Glutamatergic neuron (in vitro differentiated cells): Measurements from ENCODE around the gene RGR. TPM values are rescaled to one million over a fixed set of nuclear protein-coding genes. Genes with fewer than 3 reads are reported as not detected.

Source experiments
- DNase-seq: peaks from one replicate; pipeline ENCODE4 v3.0.0; 2022
- H3K27ac Mint-ChIP-seq: one replicate; pipeline ENCODE4 v1.8.0; 2020; ENCODE audit warnings: mild to moderate bottlenecking, mixed read lengths, inconsistent platforms; ENCODE audit not compliant: unreplicated experiment
- H3K27me3 Mint-ChIP-seq: one replicate; pipeline ENCODE4 v1.8.0; 2020; ENCODE audit warnings: mild to moderate bottlenecking, moderate library complexity, mixed read lengths, inconsistent platforms; ENCODE audit not compliant: unreplicated experiment
- H3K36me3 Mint-ChIP-seq: one replicate; pipeline ENCODE4 v1.8.0; 2020; ENCODE audit warnings: mild to moderate bottlenecking, mixed read lengths, inconsistent platforms; ENCODE audit not compliant: unreplicated experiment
- H3K4me1 Mint-ChIP-seq: one replicate; pipeline ENCODE4 v1.8.0; 2020; ENCODE audit warnings: mild to moderate bottlenecking, low read depth, mixed read lengths, inconsistent platforms; ENCODE audit not compliant: unreplicated experiment
- H3K4me3 Mint-ChIP-seq: one replicate; pipeline ENCODE4 v1.8.0; 2020; ENCODE audit warnings: mild to moderate bottlenecking, mixed read lengths, inconsistent platforms; ENCODE audit not compliant: unreplicated experiment
- H3K9me3 Mint-ChIP-seq: one replicate; pipeline ENCODE4 v1.8.0; 2020; ENCODE audit warnings: mild to moderate bottlenecking, moderate library complexity, mixed read lengths, inconsistent platforms; ENCODE audit not compliant: unreplicated experiment
- total RNA-seq: library from RNA; stranded (reverse); fragmentation: NEBNext Ultra II Directional; extraction: Animal tissue kit (Norgen Biotek cat#: 25700); gene quantifications from one replicate; pipeline ENCODE4 v1.2.1, GENCODE V29; 2021; ENCODE audit not compliant: unreplicated experiment
- TF ChIP-seq, protein P1 (sequence below): fragments of 200-600 bp; sonication (generic); IDR thresholded peaks from one replicate; pipeline ENCODE4 v1.5.0; 2021; ENCODE audit not compliant: partially characterized antibody, unreplicated experiment

Gene RGR
- total RNA-seq, 1 donor from 2014 or later: not detected

DNA sequence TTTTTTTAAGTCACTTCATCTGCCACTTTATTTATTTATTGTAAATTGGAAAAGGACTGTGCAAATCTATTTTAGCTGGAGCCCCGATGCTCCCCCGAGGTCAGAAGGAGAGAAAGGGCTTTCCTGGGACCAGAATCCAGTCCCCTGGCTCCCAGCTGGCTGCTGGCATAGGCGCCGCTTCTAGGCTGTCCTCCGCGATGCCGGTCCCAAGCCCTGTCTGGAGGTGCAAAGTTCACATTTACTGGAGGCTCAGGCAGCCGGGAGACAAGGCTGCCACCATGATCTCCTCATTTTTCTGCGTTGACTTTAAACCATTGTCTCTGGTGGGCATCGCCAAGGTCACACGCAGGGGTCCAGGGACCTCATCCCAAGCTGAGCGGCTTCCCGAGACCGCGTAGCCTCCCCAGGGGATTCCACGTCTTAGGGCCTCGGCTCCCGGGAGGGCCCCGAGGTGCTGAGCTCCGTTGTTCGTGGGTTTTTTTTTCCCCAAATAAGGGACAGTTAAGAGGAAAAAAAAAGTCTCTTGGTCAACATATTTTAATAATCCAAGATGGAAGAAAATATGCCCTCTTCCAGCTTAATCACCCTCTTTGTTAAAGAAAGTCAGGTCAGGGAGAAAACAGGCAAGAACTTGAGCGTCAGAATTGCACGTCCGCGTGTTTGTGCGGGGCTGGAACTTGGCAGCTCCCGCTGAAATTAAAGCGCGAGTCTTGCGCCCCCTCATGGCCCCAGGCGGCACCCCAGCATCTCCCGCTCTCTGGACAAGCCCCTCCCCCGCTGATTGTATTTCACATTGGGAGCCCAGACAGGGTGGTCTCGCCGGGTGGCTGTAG is 11.9 kb downstream of the RGR start:
- H3K27me3 Mint-ChIP-seq: peaks cover 6% of the 10 kb centered on the region
- peaks cover 4% of the 10 kb centered on the region for H3K4me1 Mint-ChIP-seq
- TF ChIP-seq, protein P1, sequence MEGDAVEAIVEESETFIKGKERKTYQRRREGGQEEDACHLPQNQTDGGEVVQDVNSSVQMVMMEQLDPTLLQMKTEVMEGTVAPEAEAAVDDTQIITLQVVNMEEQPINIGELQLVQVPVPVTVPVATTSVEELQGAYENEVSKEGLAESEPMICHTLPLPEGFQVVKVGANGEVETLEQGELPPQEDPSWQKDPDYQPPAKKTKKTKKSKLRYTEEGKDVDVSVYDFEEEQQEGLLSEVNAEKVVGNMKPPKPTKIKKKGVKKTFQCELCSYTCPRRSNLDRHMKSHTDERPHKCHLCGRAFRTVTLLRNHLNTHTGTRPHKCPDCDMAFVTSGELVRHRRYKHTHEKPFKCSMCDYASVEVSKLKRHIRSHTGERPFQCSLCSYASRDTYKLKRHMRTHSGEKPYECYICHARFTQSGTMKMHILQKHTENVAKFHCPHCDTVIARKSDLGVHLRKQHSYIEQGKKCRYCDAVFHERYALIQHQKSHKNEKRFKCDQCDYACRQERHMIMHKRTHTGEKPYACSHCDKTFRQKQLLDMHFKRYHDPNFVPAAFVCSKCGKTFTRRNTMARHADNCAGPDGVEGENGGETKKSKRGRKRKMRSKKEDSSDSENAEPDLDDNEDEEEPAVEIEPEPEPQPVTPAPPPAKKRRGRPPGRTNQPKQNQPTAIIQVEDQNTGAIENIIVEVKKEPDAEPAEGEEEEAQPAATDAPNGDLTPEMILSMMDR: peak; percentile 73
- H3K36me3 Mint-ChIP-seq: no peaks in the 10 kb centered on the region
- peaks cover 3% of the 10 kb centered on the region for H3K9me3 Mint-ChIP-seq
- no peak overlapping the region for H3K27ac Mint-ChIP-seq
- peak; percentile 76 for DNase-seq
- no peak overlapping the region for H3K4me3 Mint-ChIP-seq

GRCh38 chr10:84257343-84258020 is 12.6 kb downstream of the RGR start:
- Mint-ChIP-seq H3K36me3 (no peaks in the 10 kb centered on the region), H3K4me1 (peaks cover 4% of the 10 kb centered on the region), H3K27ac (no peak overlapping the region), H3K27me3 (peaks cover 9% of the 10 kb centered on the region), H3K4me3 (no peak overlapping the region), H3K9me3 (peaks cover 3% of the 10 kb centered on the region)
- no peak for DNase-seq
- TF ChIP-seq, protein P1: peak; percentile 22

DNA sequence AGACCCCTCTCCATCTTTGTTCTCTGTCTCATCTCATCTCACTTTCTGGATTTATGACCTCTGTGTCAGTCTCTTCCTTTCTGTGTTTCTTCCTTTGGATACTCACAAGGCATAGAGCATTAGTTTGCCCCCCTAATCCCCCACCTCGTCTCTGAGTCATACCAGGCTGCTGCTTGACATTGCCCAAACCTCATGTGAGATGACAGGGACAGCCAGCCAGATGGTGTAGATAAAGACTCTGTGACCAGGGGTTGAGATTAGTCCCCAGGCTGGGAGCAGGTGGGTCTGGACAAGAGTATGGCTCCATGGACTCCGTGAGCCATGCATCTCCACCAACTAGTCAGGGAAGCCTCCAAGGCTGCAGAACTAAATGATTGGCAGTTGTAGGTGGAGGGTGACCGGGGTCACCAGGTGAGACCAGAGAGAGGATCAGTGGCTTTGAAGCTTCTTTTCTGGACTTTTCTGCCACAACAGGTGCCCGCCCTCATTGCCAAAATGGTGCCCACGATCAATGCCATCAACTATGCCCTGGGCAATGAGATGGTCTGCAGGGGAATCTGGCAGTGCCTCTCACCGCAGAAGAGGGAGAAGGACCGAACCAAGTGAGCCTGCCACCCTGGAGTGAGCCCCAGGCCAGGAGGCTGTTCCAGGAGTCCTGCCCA is 13.3 kb downstream of the RGR start:
- no peak overlapping the region for H3K27ac Mint-ChIP-seq
- no peaks in the 10 kb centered on the region for H3K36me3 Mint-ChIP-seq
- H3K4me3 Mint-ChIP-seq: no peak overlapping the region
- H3K9me3 Mint-ChIP-seq: no peaks in the 10 kb centered on the region
- H3K27me3 Mint-ChIP-seq: peaks cover 7% of the 10 kb centered on the region
- peaks cover 4% of the 10 kb centered on the region for H3K4me1 Mint-ChIP-seq
- no peak for DNase-seq
- TF ChIP-seq, protein P1: no peak

- peaks cover 5% of the 10 kb centered on the region for H3K4me1 Mint-ChIP-seq
- H3K9me3 Mint-ChIP-seq: no peaks in the 10 kb centered on the region
- no peaks in the 10 kb centered on the region for H3K36me3 Mint-ChIP-seq
- no peak overlapping the region for H3K27ac Mint-ChIP-seq
- DNase-seq: no peak
- TF ChIP-seq, protein P1: no peak
- peaks cover 3% of the 10 kb centered on the region for H3K27me3 Mint-ChIP-seq
- no peak overlapping the region for H3K4me3 Mint-ChIP-seq
Measured at GRCh38 chr10:84261236-84261915, 16.5 kb downstream of the RGR start.
